ENCODE results near the gene ACY1. TPM values are rescaled to one million over a fixed set of nuclear protein-coding genes. Genes with fewer than 3 reads are reported as not detected.

Gene ACY1
- polyA plus RNA-seq, 1 donor (not counting 4 experiments of a cell fraction or from before 2014, with no cell fraction given): 71.8 TPM

DNA sequence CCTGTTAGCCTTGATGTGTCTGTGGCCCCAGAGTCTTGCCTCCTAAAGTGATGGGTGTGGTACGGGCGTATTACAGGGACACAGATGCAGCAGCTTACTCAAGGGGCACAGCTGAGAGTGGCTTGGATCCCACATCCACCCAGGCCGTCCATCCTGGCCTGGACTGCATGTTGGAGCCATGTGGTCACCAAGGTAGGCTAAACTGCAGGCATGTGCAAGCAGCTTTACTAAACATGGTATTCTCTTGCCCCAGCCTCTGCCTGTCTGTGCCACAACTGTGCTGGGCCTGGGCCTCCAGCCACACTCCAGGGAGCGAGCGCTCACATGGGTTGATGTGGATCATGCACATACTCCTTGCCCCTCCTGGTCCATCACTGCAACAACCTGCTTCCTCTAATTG lies 34.2 kb upstream of the ACY1 start:
- DNase-seq (ENCODE audit: low read depth, low spot score) (no peak), FAIRE-seq (no peak)
- Histone ChIP-seq H3K27me3 (ENCODE audit: control insufficient read depth, extremely low read depth, insufficient read depth, low read length) (peaks cover 13% of the 10 kb centered on the region), H3K4me3 (ENCODE audit: control insufficient read depth in 2 of 3, extremely low read depth in 1 of 3, insufficient read depth in 2 of 3, low read depth in 1 of 3, low read length in 3 of 3) (no peak overlapping the region), H3K4me1 (ENCODE audit: control insufficient read depth, extremely low read depth, insufficient read depth, low read length) (no peaks in the 10 kb centered on the region), H3K9me3 (ENCODE audit: control insufficient read depth, low read depth, low read length) (no peaks in the 10 kb centered on the region), H3K27ac (ENCODE audit: control insufficient read depth, insufficient read depth, low read length) (no peak overlapping the region), H2AFZ (ENCODE audit: control insufficient read depth, low read length) (no peak overlapping the region), H3K79me2 (ENCODE audit: control insufficient read depth, insufficient read depth, low read length) (no peaks in the 10 kb centered on the region), H3K36me3 (ENCODE audit: control insufficient read depth in 2 of 2, extremely low read depth in 1 of 2, insufficient read depth in 2 of 2, low read length in 2 of 2) (peaks cover 0 to 1% of the 10 kb centered on the region in 2 experiments), H3K9me1 (ENCODE audit: control insufficient read depth, extremely low read depth, insufficient read depth, low read length) (no peaks in the 10 kb centered on the region), H4K20me1 (ENCODE audit: control insufficient read depth, extremely low read depth, insufficient read depth, low read length) (no peaks in the 10 kb centered on the region), H3K9ac (ENCODE audit: control insufficient read depth, extremely low read depth, insufficient read depth, low read length) (no peak overlapping the region), H3K4me2 (ENCODE audit: control insufficient read depth, extremely low read depth, insufficient read depth, low read depth, low read length) (no peak overlapping the region)
- TF ChIP-seq, protein P1, sequence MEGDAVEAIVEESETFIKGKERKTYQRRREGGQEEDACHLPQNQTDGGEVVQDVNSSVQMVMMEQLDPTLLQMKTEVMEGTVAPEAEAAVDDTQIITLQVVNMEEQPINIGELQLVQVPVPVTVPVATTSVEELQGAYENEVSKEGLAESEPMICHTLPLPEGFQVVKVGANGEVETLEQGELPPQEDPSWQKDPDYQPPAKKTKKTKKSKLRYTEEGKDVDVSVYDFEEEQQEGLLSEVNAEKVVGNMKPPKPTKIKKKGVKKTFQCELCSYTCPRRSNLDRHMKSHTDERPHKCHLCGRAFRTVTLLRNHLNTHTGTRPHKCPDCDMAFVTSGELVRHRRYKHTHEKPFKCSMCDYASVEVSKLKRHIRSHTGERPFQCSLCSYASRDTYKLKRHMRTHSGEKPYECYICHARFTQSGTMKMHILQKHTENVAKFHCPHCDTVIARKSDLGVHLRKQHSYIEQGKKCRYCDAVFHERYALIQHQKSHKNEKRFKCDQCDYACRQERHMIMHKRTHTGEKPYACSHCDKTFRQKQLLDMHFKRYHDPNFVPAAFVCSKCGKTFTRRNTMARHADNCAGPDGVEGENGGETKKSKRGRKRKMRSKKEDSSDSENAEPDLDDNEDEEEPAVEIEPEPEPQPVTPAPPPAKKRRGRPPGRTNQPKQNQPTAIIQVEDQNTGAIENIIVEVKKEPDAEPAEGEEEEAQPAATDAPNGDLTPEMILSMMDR (optimal IDR thresholded peaks at IDR 0.05 in 1 of 3, IDR thresholded peaks at IDR 0.05 in 1 of 3, conservative IDR thresholded peaks at IDR 0.05 in 1 of 3; ENCODE audit: extremely low read depth in 1 of 3, insufficient read depth in 2 of 3, low read length in 3 of 3): no peak
- no peak for TF ChIP-seq EZH2 (IDR thresholded peaks at IDR 0.05; ENCODE audit: low read length)
- dilution Hi-C loops (cut with MboI; ENCODE audit: extremely low pct_ligation_motif_present, low sequenced_read_pairs): no loop called here

DNA sequence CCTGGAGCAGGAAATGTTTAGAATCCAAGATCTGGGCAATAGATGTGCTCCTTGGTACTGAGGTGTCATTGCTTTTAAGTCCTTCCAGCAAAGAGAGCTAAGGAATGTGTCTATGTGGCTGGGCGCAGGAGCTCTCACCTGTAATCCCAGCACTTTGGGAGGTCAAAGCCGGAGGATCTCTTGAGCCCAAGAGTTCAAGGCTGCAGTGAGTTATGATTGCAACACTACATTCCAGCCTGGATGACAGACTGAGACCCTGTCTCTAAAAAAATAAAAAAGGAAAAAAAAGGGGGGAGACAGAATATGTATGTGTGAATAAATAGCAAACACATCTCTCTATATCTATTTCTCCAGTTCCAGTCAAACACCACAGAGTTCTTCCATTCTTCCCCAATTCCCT lies 32.4 kb upstream of the ACY1 start:
- Histone ChIP-seq H3K36me3 (ENCODE audit: control insufficient read depth in 2 of 2, extremely low read depth in 1 of 2, insufficient read depth in 2 of 2, low read length in 2 of 2) (no peaks in the 10 kb centered on the region), H3K4me3 (ENCODE audit: control insufficient read depth in 2 of 3, extremely low read depth in 1 of 3, insufficient read depth in 2 of 3, low read depth in 1 of 3, low read length in 3 of 3) (no peak overlapping the region), H3K9ac (ENCODE audit: control insufficient read depth, extremely low read depth, insufficient read depth, low read length) (no peak overlapping the region), H3K27ac (ENCODE audit: control insufficient read depth, insufficient read depth, low read length) (no peak overlapping the region), H3K4me1 (ENCODE audit: control insufficient read depth, extremely low read depth, insufficient read depth, low read length) (peaks cover 4% of the 10 kb centered on the region), H3K27me3 (ENCODE audit: control insufficient read depth, extremely low read depth, insufficient read depth, low read length) (peaks cover 28% of the 10 kb centered on the region), H3K9me3 (ENCODE audit: control insufficient read depth, low read depth, low read length) (no peaks in the 10 kb centered on the region), H2AFZ (ENCODE audit: control insufficient read depth, low read length) (no peak overlapping the region), H3K79me2 (ENCODE audit: control insufficient read depth, insufficient read depth, low read length) (no peaks in the 10 kb centered on the region), H3K9me1 (ENCODE audit: control insufficient read depth, extremely low read depth, insufficient read depth, low read length) (no peaks in the 10 kb centered on the region), H3K4me2 (ENCODE audit: control insufficient read depth, extremely low read depth, insufficient read depth, low read depth, low read length) (no peak overlapping the region), H4K20me1 (ENCODE audit: control insufficient read depth, extremely low read depth, insufficient read depth, low read length) (no peaks in the 10 kb centered on the region)
- dilution Hi-C loops (cut with MboI; ENCODE audit: extremely low pct_ligation_motif_present, low sequenced_read_pairs): no loop called here
- TF ChIP-seq EZH2 (IDR thresholded peaks at IDR 0.05; ENCODE audit: low read length): no peak
- TF ChIP-seq, protein P1 (optimal IDR thresholded peaks at IDR 0.05 in 1 of 3, IDR thresholded peaks at IDR 0.05 in 1 of 3, conservative IDR thresholded peaks at IDR 0.05 in 1 of 3; ENCODE audit: extremely low read depth in 1 of 3, insufficient read depth in 2 of 3, low read length in 3 of 3): no peak
- FAIRE-seq (no peak), DNase-seq (ENCODE audit: low read depth, low spot score) (no peak)
